ENCODE measurements around the gene MAP4K3. TPM values are rescaled to one million over a fixed set of nuclear protein-coding genes. Genes with fewer than 3 reads are reported as not detected.

Gene MAP4K3
- total RNA-seq, 4 donors from 2014 or later, result 60.6 to 86.6 (median 75.6) TPM

DNA sequence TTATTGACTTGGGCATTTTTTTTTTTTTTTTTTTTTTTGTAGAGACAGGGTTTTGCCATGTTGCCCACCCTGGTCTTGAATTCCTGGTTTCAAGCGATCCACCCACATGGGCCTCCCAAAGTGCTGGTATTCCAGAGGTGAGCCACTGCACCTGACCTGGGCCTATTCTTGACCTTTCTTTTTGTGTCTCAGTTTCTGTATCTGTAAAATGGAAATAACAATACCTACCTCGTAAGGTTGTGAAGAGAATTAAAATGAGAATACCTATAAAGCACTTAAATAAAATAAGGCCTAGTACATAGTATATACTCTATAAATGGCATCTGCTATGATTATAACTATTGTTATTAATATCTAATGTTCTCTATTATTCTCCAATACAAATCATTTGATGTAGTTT, 15.7 kb downstream of the MAP4K3 start:
- Histone ChIP-seq H3K4me1 (peaks cover 12 to 21% of the 10 kb centered on the region in 2 donors), H3K36me3 (no peaks in the 10 kb centered on the region), H3K27ac (no peak overlapping the region), H3K9me3 (no peaks in the 10 kb centered on the region), H3K4me3 (replicated peaks in 1 of 3) (no peak overlapping the region), H3K27me3 (no peaks in the 10 kb centered on the region)
- 99% methylated on average over 2 of the region's 2 CpGs for WGBS, 2 donors
- DNase-seq, result no peak
- TF ChIP-seq POLR2A (IDR thresholded peaks at IDR 0.05) (no peak), CTCF (IDR thresholded peaks at IDR 0.05) (no peak)
- intact Hi-C loops (cut with DNase I), result no loop called here

- TF ChIP-seq CTCF (IDR thresholded peaks at IDR 0.05) (no peak), POLR2A (IDR thresholded peaks at IDR 0.05) (no peak)
- DNase-seq, result no peak
- intact Hi-C loops (cut with DNase I), result no loop called here
Observed at GRCh38 chr2:39419282-39420223, 17.5 kb downstream of the MAP4K3 start.

GRCh38 chr2:39418491-39418890, 18.6 kb downstream of the MAP4K3 start:
- DNase-seq, result no peak
- no peaks in the 10 kb centered on the region for H3K36me3 ChIP-seq
- H3K27me3 ChIP-seq, result no peaks in the 10 kb centered on the region
- peaks cover 22 to 28% of the 10 kb centered on the region in 2 donors for H3K4me1 ChIP-seq
- WGBS, 2 donors, result 82 to 83% methylated on average over 5 of the region's 5 CpGs
- intact Hi-C loops (cut with DNase I), result no loop called here
- TF ChIP-seq POLR2A (IDR thresholded peaks at IDR 0.05) (no peak), CTCF (IDR thresholded peaks at IDR 0.05) (no peak)
- H3K4me3 ChIP-seq (replicated peaks in 1 of 3), result no peak overlapping the region
- H3K27ac ChIP-seq, result no peak overlapping the region
- no peaks in the 10 kb centered on the region for H3K9me3 ChIP-seq

More at GRCh38 chr2:39419282-39420223, 17.5 kb downstream of the MAP4K3 start:
- Histone ChIP-seq H3K36me3 (no peaks in the 10 kb centered on the region), H3K4me1 (peaks cover 19 to 26% of the 10 kb centered on the region in 2 donors), H3K27me3 (no peaks in the 10 kb centered on the region), H3K27ac (no peak overlapping the region), H3K4me3 (replicated peaks in 1 of 3) (no peak overlapping the region), H3K9me3 (no peaks in the 10 kb centered on the region)
- WGBS, 2 donors, result 89 to 95% methylated on average over 6 of the region's 6 CpGs

DNA sequence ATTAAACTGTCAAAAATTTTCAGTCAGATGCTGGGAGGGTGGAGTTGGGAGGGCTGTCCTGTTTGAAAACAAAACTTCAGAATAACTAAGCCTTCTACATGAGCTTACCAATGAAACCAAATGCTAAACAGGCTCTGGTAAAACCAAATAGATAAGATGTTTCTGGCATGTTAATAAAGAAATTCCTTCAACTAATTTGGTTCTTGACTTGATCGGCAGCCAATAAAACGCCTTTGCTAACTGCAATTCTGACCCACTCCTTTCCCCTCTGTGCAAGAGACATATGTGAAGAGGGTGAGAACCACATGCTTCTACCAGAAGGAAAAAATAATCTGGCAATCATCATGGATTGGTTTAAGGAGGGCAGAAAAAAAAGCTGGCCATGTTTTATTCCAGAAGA, 20.9 kb downstream of the MAP4K3 start:
- H3K4me3 ChIP-seq (replicated peaks in 1 of 3), result no peak overlapping the region
- 52% methylated on average over 2 of the region's 2 CpGs for WGBS, 2 donors
- intact Hi-C loops (cut with DNase I), result no loop called here
- no peaks in the 10 kb centered on the region for H3K36me3 ChIP-seq
- no peak for DNase-seq
- peaks cover 36 to 44% of the 10 kb centered on the region in 2 donors for H3K4me1 ChIP-seq
- H3K27me3 ChIP-seq, result no peaks in the 10 kb centered on the region
- no peak for TF ChIP-seq CTCF (IDR thresholded peaks at IDR 0.05)
- no peak overlapping the region for H3K27ac ChIP-seq
- H3K9me3 ChIP-seq, result no peaks in the 10 kb centered on the region

GRCh38 chr2:39413063-39413737, 23.9 kb downstream of the MAP4K3 start:
- 93% methylated on average over 4 of the region's 4 CpGs for WGBS, 2 donors
- no peaks in the 10 kb centered on the region for H3K27me3 ChIP-seq
- no peaks in the 10 kb centered on the region for H3K9me3 ChIP-seq
- no peak for DNase-seq
- H3K4me1 ChIP-seq, result peaks cover 37 to 60% of the 10 kb centered on the region in 2 donors
- intact Hi-C loops (cut with DNase I), result no loop called here
- no peak overlapping the region for H3K27ac ChIP-seq
- H3K36me3 ChIP-seq, result no peaks in the 10 kb centered on the region
- no peak for TF ChIP-seq CTCF (IDR thresholded peaks at IDR 0.05)
- TF ChIP-seq POLR2A (IDR thresholded peaks at IDR 0.05), result no peak
- no peak overlapping the region for H3K4me3 ChIP-seq (replicated peaks in 1 of 3)

Data from thyroid gland (tissue), 4 donors.